HCT116 (cell line): ENCODE results near the gene PRSS27.

Experiments used
- CTCF ChIP-seq, 3 experiments: fragments of 200-600 bp in 1 of 3; sonication (generic) in 1 of 3; IDR thresholded peaks in 2 of 3; conservative IDR thresholded peaks in 1 of 3; 2 replicates each; pipeline ENCODE4 v1.5.1; 2012 to 2017; ENCODE audit warnings: low read depth in 2 of 3, low read length in 2 of 3, antibody characterized with exemption in 1 of 3, borderline replicate concordance in 1 of 3, control low read depth in 1 of 3, mild to moderate bottlenecking in 1 of 3, mixed read lengths in 1 of 3, mixed run types in 1 of 3, moderate library complexity in 1 of 3; ENCODE audit not compliant: insufficient read depth in 1 of 3
- ELF1 ChIP-seq: IDR thresholded peaks from 2 replicates; pipeline ENCODE4 v1.6.1; 2012; ENCODE audit warnings: low read depth, borderline replicate concordance
- EZH2 ChIP-seq: fragments of 200-600 bp; sonication (generic); IDR thresholded peaks from 2 replicates; pipeline ENCODE4 v1.6.1; 2017; ENCODE audit warnings: antibody characterized with exemption, mixed run types
- EZH2phosphoT487 ChIP-seq: fragments of 200-600 bp; IDR thresholded peaks from 2 replicates; pipeline ENCODE4 v1.6.1; 2018; ENCODE audit warnings: antibody characterized with exemption, borderline replicate concordance
- FOSL1 ChIP-seq: IDR thresholded peaks from 2 replicates; pipeline ENCODE4 v1.6.1; 2012; ENCODE audit warnings: low read depth
- POLR2A ChIP-seq: IDR thresholded peaks from 2 replicates; pipeline ENCODE4 v1.7.0; 2011; ENCODE audit warnings: borderline replicate concordance; ENCODE audit not compliant: insufficient read depth, insufficient read length; ENCODE audit errors: extremely low read depth
- POLR2AphosphoS5 ChIP-seq: IDR thresholded peaks from 2 replicates; pipeline ENCODE4 v1.6.1; 2011; ENCODE audit warnings: mild to moderate bottlenecking, low read depth, low read length, moderate library complexity
- TCF7L2 ChIP-seq: IDR thresholded peaks from 2 replicates; pipeline ENCODE4 v1.7.0; 2011; ENCODE audit warnings: borderline replicate concordance, inconsistent platforms; ENCODE audit not compliant: insufficient read depth, insufficient read length; ENCODE audit errors: extremely low read depth
- ZFX ChIP-seq: fragments of 450-650 bp; IDR thresholded peaks from 2 replicates; pipeline ENCODE4 v1.6.1; 2017
- ZNF274 ChIP-seq: fragments of 200-500 bp; sonication (Bioruptor generic); IDR thresholded peaks from 2 replicates; pipeline ENCODE4 v1.6.1; 2014; ENCODE audit warnings: mild to moderate bottlenecking, low read depth, low read length, inconsistent platforms

DNA sequence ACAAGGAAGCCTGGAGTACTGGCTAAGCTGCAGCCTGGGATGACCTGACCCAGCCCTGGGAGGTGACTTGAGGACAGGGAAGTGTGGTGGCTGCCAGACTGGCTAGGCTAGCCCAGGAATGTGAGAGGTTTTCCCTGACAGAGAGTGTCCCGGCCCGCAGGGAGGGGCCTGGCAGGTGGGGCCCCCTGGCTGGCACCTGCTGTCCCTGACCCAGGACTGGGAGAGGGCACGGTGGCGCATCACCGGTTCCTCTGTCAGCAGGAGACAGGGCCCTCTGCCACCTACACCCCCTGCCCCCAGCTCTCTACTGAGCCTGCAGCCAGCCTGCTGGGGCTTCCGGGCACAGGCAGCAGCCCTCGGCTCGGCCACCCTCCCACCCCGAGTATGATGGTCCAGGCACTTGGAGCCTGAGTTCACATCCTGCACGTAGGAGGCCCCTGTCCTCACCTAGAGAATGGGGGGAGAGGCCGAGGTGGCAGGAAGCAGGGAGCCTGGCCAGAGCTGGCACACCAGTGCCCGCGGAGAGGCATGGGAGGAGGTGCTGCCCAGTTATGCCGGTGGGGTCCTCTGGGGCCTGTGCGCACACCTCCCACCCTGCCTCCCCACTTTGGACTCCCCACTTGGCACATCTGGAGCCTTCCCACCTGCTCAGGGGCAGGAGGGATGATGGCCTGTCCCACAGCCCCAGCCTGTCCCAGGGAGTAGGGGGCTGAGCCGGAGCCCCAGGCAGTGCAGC lies 528 bp downstream of the PRSS27 start:
- TF ChIP-seq EZH2phosphoT487 (no peak), ELF1 (no peak), EZH2 (no peak), POLR2A (no peak), ZFX (no peak), CTCF (IDR thresholded peaks at IDR 0.05 in 2 of 3, conservative IDR thresholded peaks at IDR 0.05 in 1 of 3; ENCODE audit: borderline replicate concordance in 1 of 3, insufficient read depth in 1 of 3, low read depth in 2 of 3, low read length in 2 of 3) (no peak), TCF7L2 (no peak), ZNF274 (no peak), FOSL1 (no peak), POLR2AphosphoS5 (no peak)
